DOHH2 (cell line): ENCODE measurements around the gene ATP1A3.

ENCODE experiments used
- H3F3A ChIP-seq: fragments of 200-600 bp; sonication (generic), shearing (Covaris generic); 2 replicates; pipeline ENCODE4 v1.6.0; 2016; ENCODE audit warnings: antibody characterized with exemption, mild to moderate bottlenecking; ENCODE audit not compliant: control insufficient read depth, insufficient read depth
- H3K27ac ChIP-seq: fragments of 200-600 bp; sonication (generic); 2 replicates; pipeline ENCODE4 v1.5.1; 2014; ENCODE audit warnings: low read depth, mild to moderate bottlenecking, low read length, moderate library complexity
- H3K27me3 ChIP-seq: fragments of 200-600 bp; sonication (generic); 2 replicates; pipeline ENCODE4 v1.6.1; 2014; ENCODE audit warnings: mild to moderate bottlenecking, low read length, mixed read lengths; ENCODE audit not compliant: control insufficient read depth
- H3K36me3 ChIP-seq: fragments of 200-600 bp; sonication (generic); 2 replicates; pipeline ENCODE4 v1.6.1; 2014; ENCODE audit warnings: mild to moderate bottlenecking, low read length, moderate library complexity, mixed read lengths; ENCODE audit not compliant: control insufficient read depth
- H3K4me1 ChIP-seq: fragments of 200-600 bp; sonication (generic); 2 replicates; pipeline ENCODE4 v1.6.1; 2014; ENCODE audit warnings: mild to moderate bottlenecking, low read length, mixed read lengths; ENCODE audit not compliant: control insufficient read depth
- H3K4me2 ChIP-seq: fragments of 200-600 bp; sonication (generic); 2 replicates; pipeline ENCODE4 v1.6.0; 2014; ENCODE audit warnings: mild to moderate bottlenecking, low read length, moderate library complexity
- H3K4me3 ChIP-seq: fragments of 200-600 bp; sonication (generic); 2 replicates; pipeline ENCODE4 v1.5.1; 2014; ENCODE audit warnings: mild to moderate bottlenecking, low read length, mixed read lengths
- H3K79me2 ChIP-seq: fragments of 200-600 bp; sonication (generic); 2 replicates; pipeline ENCODE4 v1.6.1; 2014; ENCODE audit warnings: mild to moderate bottlenecking, low read length, mixed read lengths; ENCODE audit not compliant: control insufficient read depth
- H3K9me2 ChIP-seq: fragments of 200-600 bp; sonication (generic); replicated peaks from 2 replicates; pipeline ENCODE4 v1.6.1; 2014; ENCODE audit warnings: mild to moderate bottlenecking, low read length, mixed read lengths; ENCODE audit not compliant: control insufficient read depth
- H3K9me3 ChIP-seq: fragments of 200-600 bp; sonication (generic); 2 replicates; pipeline ENCODE4 v1.6.1; 2014; ENCODE audit warnings: antibody characterized with exemption, low read length, mixed read lengths; ENCODE audit not compliant: control insufficient read depth, insufficient read depth
- H4K20me1 ChIP-seq: fragments of 200-600 bp; sonication (generic); 2 replicates; pipeline ENCODE4 v1.6.0; 2014; ENCODE audit warnings: low read depth, mild to moderate bottlenecking, antibody characterized with exemption, low read length, moderate library complexity; ENCODE audit not compliant: control insufficient read depth, insufficient read depth
- CTCF ChIP-seq: fragments of 200-600 bp; sonication (generic); IDR thresholded peaks from one replicate; pipeline ENCODE4 v1.5.1; 2014; ENCODE audit warnings: antibody characterized with exemption, mild to moderate bottlenecking, low read depth, low read length; ENCODE audit not compliant: poor library complexity, severe bottlenecking
- EZH2phosphoT487 ChIP-seq: fragments of 200-600 bp; sonication (generic); IDR thresholded peaks from 2 replicates; pipeline ENCODE4 v1.6.1; 2017; ENCODE audit warnings: borderline replicate concordance, mild to moderate bottlenecking, antibody characterized with exemption, low read length, moderate library complexity, mixed read lengths

ATP1A3 gene

GRCh38 chr19:41927497-41928192 is 66.4 kb downstream of the ATP1A3 start:
- no peak for TF ChIP-seq CTCF
- no peak for TF ChIP-seq EZH2phosphoT487
- H3K4me2 ChIP-seq, result peak overlapping the region; percentile 89
- peaks cover 18% of the 10 kb centered on the region for H3F3A ChIP-seq

GRCh38 chr19:41926763-41927496 is 67.1 kb downstream of the ATP1A3 start:
- Histone ChIP-seq H3K4me3 (peak overlapping the region; percentile 91), H3K9me2 (no peaks in the 10 kb centered on the region), H3K36me3 (peaks cover 47% of the 10 kb centered on the region), H3K27me3 (no peaks in the 10 kb centered on the region), H4K20me1 (no peaks in the 10 kb centered on the region), H3K4me1 (peaks cover 65% of the 10 kb centered on the region), H3K9me3 (no peaks in the 10 kb centered on the region), H3K4me2 (peak overlapping the region; percentile 89), H3K79me2 (peaks cover 38% of the 10 kb centered on the region), H3F3A (peaks cover 16% of the 10 kb centered on the region), H3K27ac (peak overlapping the region; percentile 76; the same call in 1 of the 2 replicates)
- TF ChIP-seq CTCF (no peak), EZH2phosphoT487 (no peak)

More at GRCh38 chr19:41927497-41928192, 66.4 kb downstream of the ATP1A3 start:
- Histone ChIP-seq H3K9me2 (no peaks in the 10 kb centered on the region), H3K36me3 (peaks cover 47% of the 10 kb centered on the region), H3K4me3 (peak overlapping the region; percentile 91), H3K9me3 (no peaks in the 10 kb centered on the region), H3K27me3 (no peaks in the 10 kb centered on the region), H3K79me2 (peaks cover 38% of the 10 kb centered on the region), H3K4me1 (peaks cover 65% of the 10 kb centered on the region), H4K20me1 (no peaks in the 10 kb centered on the region), H3K27ac (peak overlapping the region; percentile 76)

- Histone ChIP-seq H3K36me3 (peaks cover 47% of the 10 kb centered on the region), H3K4me3 (no peak overlapping the region), H3K4me1 (peaks cover 65% of the 10 kb centered on the region), H3K9me2 (no peaks in the 10 kb centered on the region), H3K9me3 (no peaks in the 10 kb centered on the region), H3K27ac (no peak overlapping the region), H3F3A (peaks cover 12% of the 10 kb centered on the region), H3K79me2 (peaks cover 38% of the 10 kb centered on the region), H3K4me2 (no peak overlapping the region), H4K20me1 (no peaks in the 10 kb centered on the region), H3K27me3 (no peaks in the 10 kb centered on the region)
- no peak for TF ChIP-seq CTCF
- no peak for TF ChIP-seq EZH2phosphoT487
Measured at GRCh38 chr19:41926028-41926762, 67.8 kb downstream of the ATP1A3 start.
